CD4-positive, alpha-beta T cell treated with Interleukin-4 for 1 hour (primary cell): ENCODE data around the gene IL31RA.

Experiments used
- DNase-seq, 2 donors: peaks; one replicate each; pipeline ENCODE4 v3.0.0-alpha.2; 2020 to 2022

The IL31RA gene

GRCh38 chr5:55904152-55904551, 53.0 kb downstream of the IL31RA start:
- no peak for DNase-seq

GRCh38 chr5:55905251-55905650, 54.1 kb downstream of the IL31RA start:
- no peak for DNase-seq

DNA sequence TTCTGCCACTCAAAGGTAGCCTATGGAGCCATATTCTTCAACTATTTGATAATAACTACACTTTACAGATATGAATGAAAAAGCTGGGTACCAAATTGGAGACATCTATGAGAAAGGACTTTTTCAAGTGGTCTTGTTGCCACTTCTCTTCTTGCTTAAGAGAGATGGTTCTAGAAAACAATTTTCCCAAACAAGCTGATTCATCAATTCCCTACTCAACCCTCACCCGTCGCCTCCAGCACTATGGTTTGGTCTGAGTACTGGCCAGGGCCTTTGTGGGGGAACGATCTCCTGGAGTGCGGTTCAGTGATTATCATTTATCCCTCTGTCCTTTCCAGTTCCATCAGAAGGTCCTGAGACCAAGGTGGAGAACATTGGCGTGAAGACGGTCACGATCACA, 56.8 kb downstream of the IL31RA start:
- DNase-seq, result no peak

GRCh38 chr5:55908804-55909203, 57.6 kb downstream of the IL31RA start:
- no peak for DNase-seq

- no peak for DNase-seq
These were observed 60.9 kb downstream of the IL31RA start for GRCh38 chr5:55911784-55912653.

DNA sequence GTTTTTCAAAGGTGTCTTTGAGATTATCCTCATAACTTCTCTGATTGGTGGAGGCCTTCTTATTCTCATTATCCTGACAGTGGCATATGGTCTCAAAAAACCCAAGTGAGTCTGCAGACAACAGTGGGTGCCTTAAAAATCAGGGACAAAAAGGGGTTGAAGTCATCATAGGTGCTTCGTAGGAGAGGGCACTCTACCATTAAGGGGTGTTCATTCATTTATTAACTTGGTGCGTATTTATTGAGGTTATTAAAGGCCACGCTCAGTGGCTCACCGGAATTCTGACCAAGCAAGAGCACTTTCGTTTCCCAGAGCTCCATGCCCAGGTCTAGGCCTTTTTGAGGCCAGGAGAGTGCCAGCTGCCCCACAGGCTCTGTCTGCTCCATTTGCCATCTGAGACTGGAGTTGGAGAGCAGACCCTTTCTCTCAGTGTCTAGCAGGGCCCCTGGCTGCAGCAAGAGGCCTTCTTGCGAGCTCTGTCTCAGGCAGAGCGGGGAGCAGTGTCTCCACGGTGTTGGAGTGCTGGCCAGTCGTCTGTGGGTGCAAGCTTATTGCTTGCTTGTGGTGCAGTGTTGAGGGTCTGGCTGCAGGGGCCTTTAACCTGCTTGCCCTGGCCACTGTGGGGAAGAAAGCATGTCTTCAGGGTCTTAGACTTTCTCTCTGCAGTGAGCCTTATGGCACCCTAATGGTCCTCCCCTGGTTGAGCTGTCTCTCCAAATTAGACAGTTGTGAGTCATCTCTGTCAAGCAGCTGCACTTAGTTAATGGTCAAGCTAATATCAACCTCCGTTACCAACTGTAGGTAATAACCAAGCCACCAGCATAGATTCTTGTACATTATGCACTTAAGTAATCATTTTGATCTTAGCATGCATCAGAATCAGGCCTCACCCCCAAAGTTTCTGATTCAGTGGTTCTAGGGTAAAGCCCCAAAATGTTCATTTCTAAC, 62.6 kb downstream of the IL31RA start:
- no peak for DNase-seq

- DNase-seq, result no peak
These were observed 63.8 kb downstream of the IL31RA start for GRCh38 chr5:55914971-55915370.

- DNase-seq, result no peak
These were observed 64.6 kb downstream of the IL31RA start for GRCh38 chr5:55915783-55916182.

DNA sequence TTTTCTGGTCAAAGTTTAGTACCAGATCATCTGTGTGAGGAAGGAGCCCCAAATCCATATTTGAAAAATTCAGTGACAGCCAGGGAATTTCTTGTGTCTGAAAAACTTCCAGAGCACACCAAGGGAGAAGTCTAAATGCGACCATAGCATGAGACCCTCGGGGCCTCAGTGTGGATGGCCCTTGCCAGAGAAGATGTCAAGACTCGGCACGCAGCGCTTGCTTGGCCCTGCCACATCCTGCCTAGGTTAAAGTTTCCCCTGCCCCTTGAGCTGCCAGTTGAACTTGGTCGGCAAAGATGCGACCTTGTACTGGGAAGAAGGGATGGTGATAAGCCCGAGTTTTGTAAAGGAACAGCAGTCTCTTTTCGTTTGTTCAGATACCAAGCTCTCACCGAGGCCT, 65.8 kb downstream of the IL31RA start:
- DNase-seq, result no peak

- no peak for DNase-seq
These were observed 66.4 kb downstream of the IL31RA start for GRCh38 chr5:55917402-55918086.

DNA sequence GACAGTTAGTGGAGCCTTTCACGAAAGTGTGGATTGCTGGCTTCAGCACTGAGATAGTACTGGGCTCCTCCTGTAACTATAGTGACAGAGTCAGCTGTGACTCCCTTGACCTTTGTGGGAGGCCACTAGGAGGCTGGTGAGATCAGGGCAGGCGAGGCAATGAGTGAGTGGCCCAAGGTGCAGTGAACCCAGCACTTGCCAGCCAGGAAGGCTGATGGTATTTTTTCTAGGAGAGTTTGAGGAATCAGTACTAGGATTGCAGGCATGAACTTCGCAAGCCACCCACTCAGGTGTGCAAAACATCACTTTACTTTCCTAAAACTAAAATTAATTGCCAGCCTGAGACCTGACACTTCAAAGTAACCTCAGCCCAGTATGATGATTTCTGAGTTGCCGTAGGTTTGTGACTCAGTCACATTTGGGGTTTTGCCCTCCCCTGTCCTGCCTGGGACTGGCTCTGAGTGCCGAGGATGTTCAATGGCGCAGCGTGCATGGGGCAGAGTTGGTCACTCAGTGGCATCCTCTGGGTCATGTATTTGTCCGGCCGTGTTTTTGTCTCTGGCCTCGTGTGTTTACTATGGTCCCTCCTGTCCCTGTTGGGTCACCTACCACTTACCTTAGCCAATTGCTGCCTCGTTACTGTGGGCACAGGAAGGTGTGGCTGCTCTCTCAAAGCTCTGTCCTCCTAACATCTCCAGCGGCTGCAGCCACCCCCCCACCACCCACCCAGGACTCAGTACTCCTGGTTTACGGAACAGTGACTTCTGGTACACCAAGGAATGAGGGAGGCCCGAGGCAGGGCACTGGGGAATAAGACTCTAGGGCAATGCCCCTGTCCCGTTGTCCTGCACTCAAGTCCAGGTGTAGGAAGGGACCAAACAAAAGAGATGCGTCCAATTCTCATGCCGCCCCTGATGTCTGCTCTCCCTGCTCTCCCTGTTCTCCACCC, 67.2 kb downstream of the IL31RA start:
- no peak for DNase-seq

DNA sequence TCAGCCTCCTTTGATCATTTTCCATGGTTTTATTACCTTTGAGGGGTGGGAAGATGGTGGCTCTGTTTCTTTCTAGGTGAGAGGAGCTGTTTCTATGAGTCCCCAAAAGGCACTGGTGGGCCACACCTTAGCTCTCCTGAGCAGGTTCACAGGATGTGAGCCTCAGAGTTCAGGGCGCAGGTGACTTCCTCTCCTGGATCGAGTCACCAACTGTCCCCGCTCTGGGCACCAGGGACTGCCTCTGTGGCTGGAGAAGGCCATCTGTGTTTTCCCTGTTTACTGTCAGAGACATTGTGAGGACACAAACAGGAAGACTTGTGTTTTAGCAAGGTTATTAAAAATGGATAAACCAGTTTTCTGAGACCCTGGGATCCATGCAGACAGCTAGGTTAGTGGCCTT, 68.5 kb downstream of the IL31RA start:
- DNase-seq, result no peak

DNA sequence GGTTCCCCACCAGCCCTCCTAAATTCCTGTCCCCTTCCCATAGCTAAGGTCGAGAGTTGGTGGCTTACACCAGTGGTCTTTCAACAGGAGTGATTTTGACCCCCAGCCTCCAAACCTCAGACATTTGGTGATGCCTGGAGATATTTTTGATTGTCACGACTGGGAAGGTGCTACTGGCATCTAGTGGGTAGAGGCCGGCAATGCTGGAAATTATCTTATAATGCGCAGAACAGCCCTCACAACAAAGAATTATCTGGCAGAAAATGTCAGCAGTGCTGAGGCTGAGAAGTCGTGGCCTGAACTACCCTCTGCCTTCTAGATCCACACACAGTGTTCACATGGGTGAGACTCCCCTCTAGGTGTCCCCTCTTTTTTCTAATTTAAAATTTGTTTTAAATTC, 69.6 kb downstream of the IL31RA start:
- DNase-seq, result no peak

DNA sequence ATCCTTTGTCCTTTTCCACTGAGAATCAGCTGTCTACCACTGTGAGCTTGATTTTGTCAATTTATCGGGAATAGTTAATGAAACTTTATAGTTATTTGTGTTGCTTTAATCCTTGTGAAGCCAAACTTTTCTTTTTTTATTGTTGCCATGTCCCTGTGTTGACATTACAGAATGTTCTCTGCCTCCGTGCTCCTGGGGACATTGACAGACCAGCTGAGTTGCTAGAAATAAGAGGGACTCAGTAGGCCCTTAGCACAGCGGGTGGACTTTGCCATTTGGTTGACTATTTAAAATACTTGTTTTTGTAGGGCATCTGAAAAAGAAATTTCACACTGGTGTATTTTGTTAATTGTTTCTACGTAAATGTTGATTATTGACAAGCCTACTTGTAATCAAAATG, 70.5 kb downstream of the IL31RA start:
- DNase-seq, result no peak

DNA sequence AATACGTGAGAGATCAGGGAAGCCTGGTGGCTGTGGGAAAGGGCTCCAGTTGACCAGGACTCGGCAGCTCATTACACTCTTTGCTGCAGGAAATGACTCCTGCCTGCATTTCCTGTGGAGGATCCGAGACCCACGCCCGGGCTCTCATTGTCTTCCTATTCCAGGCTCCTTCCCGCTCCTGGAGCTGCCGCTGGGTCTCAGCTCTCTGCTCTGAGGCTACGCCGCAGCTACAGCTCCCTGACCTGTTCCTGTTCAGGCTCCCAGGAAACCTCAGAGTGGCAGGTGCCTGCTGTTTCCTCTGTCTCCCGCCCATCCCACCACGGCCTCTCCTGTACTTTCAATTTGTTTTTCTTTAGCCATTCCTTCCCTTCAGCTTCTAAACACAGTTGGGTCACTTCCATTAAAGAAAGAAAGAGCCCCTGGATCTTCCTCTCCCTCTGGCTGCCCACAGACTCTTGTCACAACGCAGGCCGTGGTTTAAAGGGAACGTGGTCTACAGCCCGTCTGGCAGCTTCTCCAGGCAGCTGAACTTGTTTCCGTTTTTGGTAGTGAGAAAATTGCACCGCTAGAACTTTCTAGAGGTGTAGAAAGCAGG, 72.1 kb downstream of the IL31RA start:
- no peak for DNase-seq

- DNase-seq, result no peak
These were observed 72.8 kb downstream of the IL31RA start for GRCh38 chr5:55923865-55924500.

- DNase-seq, result no peak
These were observed 73.6 kb downstream of the IL31RA start for GRCh38 chr5:55924744-55925143.

- no peak for DNase-seq
These were observed 74.0 kb downstream of the IL31RA start for GRCh38 chr5:55925181-55925580.

DNA sequence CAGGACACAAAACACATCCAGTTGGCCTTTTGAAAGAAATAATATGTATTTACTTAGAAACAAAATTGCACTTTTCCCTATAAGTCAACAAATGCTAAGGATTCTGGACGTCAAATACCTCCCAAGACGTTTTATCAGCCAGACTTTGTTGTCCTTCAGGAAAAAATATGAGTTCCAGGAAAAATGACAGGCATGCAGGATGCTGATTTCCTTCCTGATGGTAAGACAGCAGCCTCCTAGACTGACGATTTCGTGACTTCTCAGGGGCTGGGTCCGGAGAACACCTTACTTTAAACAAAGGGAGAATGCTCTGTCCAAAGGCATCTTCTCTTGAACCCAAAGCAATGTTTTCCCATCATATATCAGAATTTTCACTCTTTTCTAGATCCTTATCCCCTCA, 74.6 kb downstream of the IL31RA start:
- DNase-seq, result no peak

- DNase-seq, result no peak
These were observed 75.3 kb downstream of the IL31RA start for GRCh38 chr5:55926476-55926875.
